Stimulated activated CD4-positive, alpha-beta T cell treated with anti-CD3 and anti-CD28 coated beads, Interleukin-2, amount 100 ng/mL, for 24 hours (primary cell): ENCODE results near the gene ZNF296.
A peak's percentile ranks its signal among the peaks of the same experiment; 100 is the strongest.

ENCODE experiments used
- DNase-seq, 2 donors: peaks; one replicate each; pipeline ENCODE4 v3.0.0-alpha.2; 2020

Gene ZNF296

GRCh38 chr19:45079063-45079910 is 3.0 kb upstream of the ZNF296 start, which contains the start of gene GEMIN7:
Gene GEMIN7, plus strand, starts transcription at chr19:45079260. Its CDS starts 10,855 bp downstream, at chr19:45090115.
- peak; percentile 85 to 88 for DNase-seq

GRCh38 chr19:45078390-45079062 is 2.2 kb upstream of the ZNF296 start:
- no peak for DNase-seq

GRCh38 chr19:45076851-45077730 is 813 bp upstream of the ZNF296 start:
- DNase-seq = no peak

DNA sequence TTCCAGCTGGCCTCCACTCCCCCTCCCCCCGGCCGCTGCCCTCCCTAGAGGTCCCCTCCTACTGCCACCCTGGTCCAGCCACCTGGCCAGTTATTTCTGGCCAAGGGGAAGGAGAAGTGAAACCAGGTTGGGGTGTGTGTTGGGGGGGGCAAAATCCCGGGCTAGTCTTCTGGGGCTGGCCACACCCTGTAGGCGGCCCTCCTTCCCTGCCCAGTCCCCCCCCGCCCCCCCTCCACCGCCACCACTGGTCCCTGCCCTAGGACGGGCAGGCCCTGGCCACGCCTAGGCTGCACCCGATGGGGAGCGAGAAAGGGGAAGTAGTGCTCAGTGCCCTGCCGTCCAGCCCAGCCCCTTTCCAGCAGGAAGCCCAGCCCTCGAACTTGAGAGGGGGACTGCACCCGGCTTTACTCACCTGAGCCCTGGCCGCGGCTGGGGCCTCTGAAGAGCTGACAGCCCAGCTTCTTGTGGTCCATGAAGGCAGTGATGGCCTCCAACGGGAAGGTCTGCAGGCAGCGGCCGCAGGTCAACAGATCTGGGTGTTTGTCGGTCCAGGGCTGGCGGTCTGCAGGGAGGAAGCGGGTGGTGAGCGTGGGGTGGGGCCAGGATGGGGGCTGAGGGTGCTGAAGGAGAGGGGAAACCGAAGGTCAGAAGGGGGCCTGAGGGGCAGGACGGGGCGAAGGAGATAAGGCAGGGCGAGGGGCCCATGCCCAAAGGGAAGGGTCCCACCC is 813 bp downstream of the ZNF296 start:
- peak in 1 of 2 donors; percentile 54 for DNase-seq

DNA sequence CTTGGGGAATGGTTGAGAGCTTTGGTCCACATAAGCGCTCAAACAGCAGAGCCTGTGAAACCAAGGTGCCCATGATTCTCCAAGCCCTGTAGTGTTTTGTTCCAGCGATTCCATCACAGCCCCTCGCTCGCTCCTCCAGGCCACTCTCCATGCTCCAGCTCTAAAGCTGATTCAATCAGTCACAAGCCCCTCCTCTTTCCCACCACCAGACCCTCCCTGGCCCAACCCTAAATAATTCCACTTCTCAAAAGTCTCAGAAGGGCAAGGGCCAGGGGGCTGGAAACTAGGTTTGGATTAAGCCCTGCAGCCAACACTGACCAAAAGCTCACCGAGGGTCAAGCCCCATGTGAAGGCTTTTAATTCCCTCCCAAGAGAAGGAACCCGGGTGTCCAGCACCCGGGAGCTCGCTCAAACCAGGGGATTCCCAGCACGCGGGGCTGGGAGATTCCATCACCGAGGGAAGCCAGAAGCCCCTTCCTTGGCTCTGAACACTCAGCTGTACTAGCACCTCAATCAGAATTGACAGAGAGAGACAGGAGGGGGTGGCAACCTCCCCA is 1.5 kb downstream of the ZNF296 start:
- no peak for DNase-seq

GRCh38 chr19:45071969-45072790 is 4.1 kb downstream of the ZNF296 start:
- no peak for DNase-seq

DNA sequence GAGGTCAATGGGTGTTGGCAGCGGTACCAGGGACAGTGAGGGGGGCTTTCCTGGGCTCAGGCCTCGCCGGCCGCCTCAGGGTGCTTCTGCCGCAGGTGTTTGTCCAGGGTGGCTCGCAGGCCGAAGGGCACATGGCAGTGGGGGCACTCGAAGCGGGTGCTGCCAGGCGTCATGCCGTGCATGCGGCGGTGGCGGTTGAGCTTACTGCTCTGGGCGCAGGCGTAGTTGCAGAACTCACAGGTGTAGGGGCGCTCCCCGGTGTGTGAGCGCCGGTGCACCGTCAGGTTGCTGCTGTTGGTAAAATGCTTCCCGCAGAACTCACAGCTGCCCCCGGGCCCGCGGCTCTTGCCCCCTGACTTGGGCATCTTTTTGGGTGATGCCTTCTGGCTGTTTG is 4.7 kb downstream of the ZNF296 start:
- no peak for DNase-seq

GRCh38 chr19:45070861-45071544 is 5.3 kb downstream of the ZNF296 start:
- DNase-seq = no peak

DNA sequence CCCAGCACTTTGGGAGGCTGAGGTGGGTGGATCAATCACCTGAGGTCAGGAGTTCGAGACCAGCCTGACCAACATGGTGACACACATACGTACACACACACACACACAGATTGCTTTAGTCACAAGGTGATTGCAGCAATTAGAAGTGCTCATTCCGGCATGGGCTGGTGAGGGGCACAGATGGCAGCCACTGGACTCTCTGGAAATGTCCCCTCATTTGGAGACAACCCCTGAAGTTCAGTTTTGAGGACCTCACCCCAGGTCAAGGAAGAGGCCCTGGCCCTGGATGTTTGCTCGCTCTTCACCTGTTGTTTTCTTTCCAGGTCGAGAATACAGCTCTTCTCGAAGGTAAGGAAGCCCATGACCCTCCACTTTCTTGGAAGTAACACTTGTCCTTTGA is 6.1 kb downstream of the ZNF296 start:
- DNase-seq = no peak

- no peak for DNase-seq
Observed at GRCh38 chr19:45069056-45069455, 7.2 kb downstream of the ZNF296 start.

GRCh38 chr19:45068041-45068440 is 8.2 kb downstream of the ZNF296 start:
- DNase-seq = no peak

DNA sequence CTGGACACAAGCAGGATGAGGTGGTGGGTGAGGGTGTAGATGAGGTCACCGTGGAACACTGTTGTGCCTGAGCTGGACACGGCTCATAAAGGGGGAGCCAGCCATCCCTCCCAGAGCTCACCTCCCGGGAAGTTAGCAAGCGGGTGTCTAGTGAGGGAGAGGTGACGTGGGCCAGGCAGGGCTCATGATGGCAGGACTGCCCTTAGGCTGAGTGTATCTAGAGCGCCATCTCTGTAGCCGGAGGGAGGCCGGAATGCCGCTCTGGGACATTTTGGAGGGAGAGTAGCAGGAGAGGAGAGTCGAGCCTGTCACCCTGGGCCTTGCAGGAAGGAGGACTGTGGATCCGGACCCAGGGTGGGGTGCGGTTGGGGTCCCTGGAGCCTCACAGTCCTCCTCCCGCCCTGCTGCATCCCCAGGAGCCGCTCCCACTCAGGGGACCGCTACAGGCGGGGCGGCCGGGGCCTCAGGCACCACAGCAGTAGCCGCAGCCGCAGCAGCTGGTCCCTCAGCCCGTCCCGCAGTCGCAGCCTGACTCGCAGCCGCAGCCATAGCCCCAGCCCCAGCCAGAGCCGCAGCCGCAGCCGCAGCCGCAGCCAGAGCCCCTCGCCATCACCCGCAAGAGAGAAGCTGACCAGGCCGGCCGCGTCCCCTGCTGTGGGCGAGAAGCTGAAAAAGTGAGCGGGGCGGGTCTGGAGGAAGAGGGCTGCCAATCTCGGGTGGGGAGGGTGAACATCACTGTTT is 9.2 kb downstream of the ZNF296 start:
- no peak for DNase-seq

- no peak for DNase-seq
Observed at GRCh38 chr19:45063851-45064801, 12.2 kb downstream of the ZNF296 start.

- no peak for DNase-seq
Observed at GRCh38 chr19:45061965-45062364, 14.3 kb downstream of the ZNF296 start.

GRCh38 chr19:45059258-45059965 is 16.9 kb downstream of the ZNF296 start:
- peak; percentile 86 to 90 for DNase-seq

GRCh38 chr19:45058622-45059159 is 17.6 kb downstream of the ZNF296 start:
- no peak for DNase-seq

DNA sequence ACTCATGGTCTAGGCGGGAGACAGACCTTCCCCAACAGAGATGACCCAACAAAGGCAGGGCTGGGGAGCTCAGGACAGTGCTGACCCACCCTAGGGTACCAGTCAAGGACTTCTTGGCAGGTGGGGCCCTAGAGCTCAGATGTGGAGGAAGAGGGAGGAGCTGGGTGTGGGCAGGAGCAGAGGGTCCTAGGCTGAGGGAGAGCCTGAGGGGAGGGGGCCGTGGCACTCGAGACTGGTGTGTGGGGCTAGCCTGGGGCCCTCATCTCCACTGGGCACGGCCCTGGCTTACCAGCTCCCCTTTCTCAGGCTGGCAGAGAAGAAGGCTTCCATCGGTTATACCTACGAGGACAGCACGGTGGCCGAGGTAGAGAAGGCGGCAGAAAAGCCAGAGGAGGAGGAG is 18.8 kb downstream of the ZNF296 start:
- no peak for DNase-seq

- no peak for DNase-seq
Observed at GRCh38 chr19:45056831-45057230, 19.4 kb downstream of the ZNF296 start.
